DOHH2 (cell line): ENCODE data around the gene CORO6.
A peak's percentile ranks its signal among the peaks of the same experiment; 100 is the strongest.

Experiments used
- H3F3A ChIP-seq: fragments of 200-600 bp; sonication (generic), shearing (Covaris generic); 2 replicates; pipeline ENCODE4 v1.6.0; 2016; ENCODE audit warnings: antibody characterized with exemption, mild to moderate bottlenecking; ENCODE audit not compliant: control insufficient read depth, insufficient read depth
- H3K27ac ChIP-seq: fragments of 200-600 bp; sonication (generic); 2 replicates; pipeline ENCODE4 v1.5.1; 2014; ENCODE audit warnings: low read depth, mild to moderate bottlenecking, low read length, moderate library complexity
- H3K27me3 ChIP-seq: fragments of 200-600 bp; sonication (generic); 2 replicates; pipeline ENCODE4 v1.6.1; 2014; ENCODE audit warnings: mild to moderate bottlenecking, low read length, mixed read lengths; ENCODE audit not compliant: control insufficient read depth
- H3K36me3 ChIP-seq: fragments of 200-600 bp; sonication (generic); 2 replicates; pipeline ENCODE4 v1.6.1; 2014; ENCODE audit warnings: mild to moderate bottlenecking, low read length, moderate library complexity, mixed read lengths; ENCODE audit not compliant: control insufficient read depth
- H3K4me1 ChIP-seq: fragments of 200-600 bp; sonication (generic); 2 replicates; pipeline ENCODE4 v1.6.1; 2014; ENCODE audit warnings: mild to moderate bottlenecking, low read length, mixed read lengths; ENCODE audit not compliant: control insufficient read depth
- H3K4me2 ChIP-seq: fragments of 200-600 bp; sonication (generic); 2 replicates; pipeline ENCODE4 v1.6.0; 2014; ENCODE audit warnings: mild to moderate bottlenecking, low read length, moderate library complexity
- H3K4me3 ChIP-seq: fragments of 200-600 bp; sonication (generic); 2 replicates; pipeline ENCODE4 v1.5.1; 2014; ENCODE audit warnings: mild to moderate bottlenecking, low read length, mixed read lengths
- H3K79me2 ChIP-seq: fragments of 200-600 bp; sonication (generic); 2 replicates; pipeline ENCODE4 v1.6.1; 2014; ENCODE audit warnings: mild to moderate bottlenecking, low read length, mixed read lengths; ENCODE audit not compliant: control insufficient read depth
- H3K9me2 ChIP-seq: fragments of 200-600 bp; sonication (generic); replicated peaks from 2 replicates; pipeline ENCODE4 v1.6.1; 2014; ENCODE audit warnings: mild to moderate bottlenecking, low read length, mixed read lengths; ENCODE audit not compliant: control insufficient read depth
- H3K9me3 ChIP-seq: fragments of 200-600 bp; sonication (generic); 2 replicates; pipeline ENCODE4 v1.6.1; 2014; ENCODE audit warnings: antibody characterized with exemption, low read length, mixed read lengths; ENCODE audit not compliant: control insufficient read depth, insufficient read depth
- H4K20me1 ChIP-seq: fragments of 200-600 bp; sonication (generic); 2 replicates; pipeline ENCODE4 v1.6.0; 2014; ENCODE audit warnings: low read depth, mild to moderate bottlenecking, antibody characterized with exemption, low read length, moderate library complexity; ENCODE audit not compliant: control insufficient read depth, insufficient read depth
- EZH2phosphoT487 ChIP-seq: fragments of 200-600 bp; sonication (generic); IDR thresholded peaks from 2 replicates; pipeline ENCODE4 v1.6.1; 2017; ENCODE audit warnings: borderline replicate concordance, mild to moderate bottlenecking, antibody characterized with exemption, low read length, moderate library complexity, mixed read lengths
- TF ChIP-seq, protein P1 (sequence below): fragments of 200-600 bp; sonication (generic); IDR thresholded peaks from one replicate; pipeline ENCODE4 v1.5.1; 2014; ENCODE audit warnings: antibody characterized with exemption, mild to moderate bottlenecking, low read depth, low read length; ENCODE audit not compliant: poor library complexity, severe bottlenecking

CORO6 gene

DNA sequence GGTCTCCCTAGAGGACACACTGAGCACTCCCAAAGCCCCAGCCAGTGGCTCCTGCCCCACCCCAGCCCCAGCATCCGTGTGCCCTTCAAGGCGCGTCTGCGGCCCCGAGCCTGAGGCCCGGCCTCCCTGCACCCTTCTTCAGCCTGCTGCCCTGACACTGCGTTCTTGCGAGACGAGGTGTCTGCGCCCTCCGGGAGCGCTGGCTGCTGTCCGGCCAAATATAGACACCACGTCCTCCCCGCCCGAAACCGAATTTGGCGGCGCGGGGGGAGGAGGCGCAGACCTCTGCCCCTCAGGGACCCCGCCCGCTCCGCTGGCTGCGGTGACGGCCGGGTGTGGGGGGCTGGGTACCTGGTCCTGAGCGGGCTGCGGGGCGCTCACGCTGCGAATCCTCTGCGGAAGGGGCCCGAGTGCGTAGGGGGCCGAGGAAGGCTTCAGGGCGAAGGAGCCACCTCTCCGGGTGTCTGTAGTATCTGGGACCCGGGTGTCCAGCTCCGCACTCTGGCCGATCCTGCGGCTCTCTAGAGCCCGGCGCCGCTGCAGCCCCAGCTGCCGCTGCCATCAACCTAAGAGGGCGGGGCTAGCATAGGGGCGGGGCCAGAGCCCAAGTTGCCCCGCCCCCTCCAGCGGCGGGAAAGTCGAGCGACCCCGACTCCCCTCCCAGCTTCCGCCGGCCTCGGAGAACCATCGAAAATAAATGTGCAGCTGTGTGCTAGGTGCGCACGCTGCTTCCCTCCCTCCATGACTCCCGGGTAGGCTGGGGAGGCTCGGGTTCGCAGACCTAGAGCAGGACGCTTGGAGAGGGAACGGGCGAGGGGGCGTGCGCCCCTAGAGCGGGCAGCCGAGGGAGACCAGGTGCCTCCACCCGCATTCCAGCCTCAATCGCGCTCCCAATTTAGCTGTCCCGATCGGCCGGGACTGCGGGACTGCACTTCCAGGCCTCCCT lies at the start of gene CORO6:
Gene CORO6, minus strand, starts transcription at position 576 of the 946 bp plus-strand sequence. CDS start 1,491 bp downstream, outside the sequence.
- no peak within 1 kb of the TSS for H3K27ac ChIP-seq
- H3K27me3 ChIP-seq, result no peaks in the 10 kb centered on the region; the same call in 1 of the 2 replicates

DNA sequence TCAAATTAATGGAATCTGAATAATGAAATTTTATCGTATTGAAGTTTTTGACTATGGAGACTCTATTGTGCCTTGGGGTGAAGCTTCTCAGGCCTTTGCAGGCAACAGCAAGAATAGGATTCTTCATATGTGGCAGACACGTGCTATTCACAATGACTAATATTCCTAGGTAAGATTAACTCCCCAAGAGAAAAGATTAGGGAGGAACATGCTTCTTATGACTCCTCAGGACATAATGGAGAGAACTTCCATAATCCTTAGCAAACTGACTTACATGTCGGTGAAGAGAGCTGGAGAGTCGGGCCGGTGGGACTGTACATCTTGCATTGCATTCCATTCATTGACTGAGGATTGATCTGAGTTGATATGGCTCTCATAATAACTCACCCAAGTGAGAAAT lies 48.9 kb upstream of the CORO6 start:
- H3K9me3 ChIP-seq, result no peaks in the 10 kb centered on the region
- no peaks in the 10 kb centered on the region for H3K79me2 ChIP-seq
- H3K36me3 ChIP-seq, result peaks cover 56% of the 10 kb centered on the region
- no peaks in the 10 kb centered on the region for H3K9me2 ChIP-seq
- no peaks in the 10 kb centered on the region for H3F3A ChIP-seq
- no peaks in the 10 kb centered on the region for H4K20me1 ChIP-seq
- no peak overlapping the region for H3K4me2 ChIP-seq
- peaks cover 19% of the 10 kb centered on the region for H3K4me1 ChIP-seq
- TF ChIP-seq EZH2phosphoT487, result no peak
- no peak overlapping the region for H3K27ac ChIP-seq
- H3K4me3 ChIP-seq, result no peak overlapping the region
- H3K27me3 ChIP-seq, result no peaks in the 10 kb centered on the region

More for the DNA sequence above, at the start of gene CORO6:
- H3F3A ChIP-seq, result peaks cover 9% of the 10 kb centered on the region
- H3K36me3 ChIP-seq, result no peaks in the 10 kb centered on the region
- H3K9me3 ChIP-seq, result no peaks in the 10 kb centered on the region
- peak within 1 kb of the TSS; percentile 87 for H3K4me2 ChIP-seq
- H3K79me2 ChIP-seq, result no peaks in the 10 kb centered on the region
- no peaks in the 10 kb centered on the region for H4K20me1 ChIP-seq
- peak within 1 kb of the TSS; percentile 82 for H3K4me3 ChIP-seq
- H3K4me1 ChIP-seq, result peaks cover 30% of the 10 kb centered on the region
- no peak for TF ChIP-seq EZH2phosphoT487
- TF ChIP-seq, protein P1, sequence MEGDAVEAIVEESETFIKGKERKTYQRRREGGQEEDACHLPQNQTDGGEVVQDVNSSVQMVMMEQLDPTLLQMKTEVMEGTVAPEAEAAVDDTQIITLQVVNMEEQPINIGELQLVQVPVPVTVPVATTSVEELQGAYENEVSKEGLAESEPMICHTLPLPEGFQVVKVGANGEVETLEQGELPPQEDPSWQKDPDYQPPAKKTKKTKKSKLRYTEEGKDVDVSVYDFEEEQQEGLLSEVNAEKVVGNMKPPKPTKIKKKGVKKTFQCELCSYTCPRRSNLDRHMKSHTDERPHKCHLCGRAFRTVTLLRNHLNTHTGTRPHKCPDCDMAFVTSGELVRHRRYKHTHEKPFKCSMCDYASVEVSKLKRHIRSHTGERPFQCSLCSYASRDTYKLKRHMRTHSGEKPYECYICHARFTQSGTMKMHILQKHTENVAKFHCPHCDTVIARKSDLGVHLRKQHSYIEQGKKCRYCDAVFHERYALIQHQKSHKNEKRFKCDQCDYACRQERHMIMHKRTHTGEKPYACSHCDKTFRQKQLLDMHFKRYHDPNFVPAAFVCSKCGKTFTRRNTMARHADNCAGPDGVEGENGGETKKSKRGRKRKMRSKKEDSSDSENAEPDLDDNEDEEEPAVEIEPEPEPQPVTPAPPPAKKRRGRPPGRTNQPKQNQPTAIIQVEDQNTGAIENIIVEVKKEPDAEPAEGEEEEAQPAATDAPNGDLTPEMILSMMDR, result no peak
- H3K9me2 ChIP-seq, result no peaks in the 10 kb centered on the region

DNA sequence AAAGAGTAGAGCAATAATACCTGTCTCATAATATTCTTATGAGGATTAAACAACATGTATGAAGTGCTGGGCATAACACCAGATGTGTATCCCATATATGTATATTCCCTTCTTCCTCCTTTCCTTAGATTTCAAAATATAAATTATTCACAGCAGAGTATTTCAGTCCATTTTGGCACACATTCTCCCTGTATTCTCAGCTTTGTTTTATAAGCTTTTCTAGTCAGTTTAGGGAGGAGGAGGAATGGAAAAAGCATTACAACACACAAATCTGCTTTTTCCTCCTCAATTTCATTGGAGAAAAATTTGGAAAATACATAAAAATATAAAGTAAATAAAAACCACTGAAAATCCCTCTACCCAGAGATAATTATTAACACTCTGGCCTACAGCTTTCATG lies 46.6 kb upstream of the CORO6 start:
- Histone ChIP-seq H3K4me1 (peaks cover 13% of the 10 kb centered on the region), H3K9me3 (no peaks in the 10 kb centered on the region), H3K79me2 (no peaks in the 10 kb centered on the region), H3K9me2 (no peaks in the 10 kb centered on the region), H3F3A (no peaks in the 10 kb centered on the region), H3K36me3 (peaks cover 61% of the 10 kb centered on the region), H3K4me2 (no peak overlapping the region), H3K27me3 (no peaks in the 10 kb centered on the region), H3K4me3 (no peak overlapping the region), H4K20me1 (no peaks in the 10 kb centered on the region), H3K27ac (no peak overlapping the region)
- TF ChIP-seq, protein P1, result no peak
- TF ChIP-seq EZH2phosphoT487, result no peak

DNA sequence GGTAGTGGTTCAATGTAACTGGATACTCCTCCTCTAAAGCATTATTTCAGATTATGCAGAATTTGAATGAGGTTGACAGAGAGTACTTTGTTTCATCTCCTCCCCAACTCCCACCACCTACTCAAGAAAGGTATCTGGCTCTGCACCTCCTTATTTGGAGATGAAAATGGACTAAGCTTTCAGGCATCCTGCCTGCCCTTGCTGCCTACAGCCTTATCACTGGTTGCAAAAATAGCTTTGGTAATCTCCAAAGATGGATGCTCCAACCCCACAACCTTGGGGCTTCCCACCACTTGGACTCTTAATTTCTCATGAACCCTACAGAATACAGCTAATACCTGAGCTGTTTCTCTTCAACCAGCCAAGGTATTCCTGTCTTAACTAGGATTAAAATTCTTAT lies 45.3 kb upstream of the CORO6 start:
- no peak overlapping the region for H3K27ac ChIP-seq
- TF ChIP-seq EZH2phosphoT487, result no peak
- TF ChIP-seq, protein P1, result no peak
- peaks cover 9% of the 10 kb centered on the region for H3K4me1 ChIP-seq
- no peaks in the 10 kb centered on the region for H3K79me2 ChIP-seq
- peaks cover 63% of the 10 kb centered on the region for H3K36me3 ChIP-seq
- H3K4me2 ChIP-seq, result no peak overlapping the region
- no peaks in the 10 kb centered on the region for H3K27me3 ChIP-seq
- H3K9me2 ChIP-seq, result no peaks in the 10 kb centered on the region
- H3K9me3 ChIP-seq, result no peaks in the 10 kb centered on the region
- no peak overlapping the region for H3K4me3 ChIP-seq
- no peaks in the 10 kb centered on the region for H4K20me1 ChIP-seq
- H3F3A ChIP-seq, result no peaks in the 10 kb centered on the region
